ENCODE measurements around the gene PCED1B. TPM values are rescaled to one million over a fixed set of nuclear protein-coding genes. Genes with fewer than 3 reads are reported as not detected.
A peak's percentile ranks its signal among the peaks of the same experiment; 100 is the strongest.

PCED1B gene
- total RNA-seq, 1 experiment from 2014 or later: 6.6 TPM

DNA sequence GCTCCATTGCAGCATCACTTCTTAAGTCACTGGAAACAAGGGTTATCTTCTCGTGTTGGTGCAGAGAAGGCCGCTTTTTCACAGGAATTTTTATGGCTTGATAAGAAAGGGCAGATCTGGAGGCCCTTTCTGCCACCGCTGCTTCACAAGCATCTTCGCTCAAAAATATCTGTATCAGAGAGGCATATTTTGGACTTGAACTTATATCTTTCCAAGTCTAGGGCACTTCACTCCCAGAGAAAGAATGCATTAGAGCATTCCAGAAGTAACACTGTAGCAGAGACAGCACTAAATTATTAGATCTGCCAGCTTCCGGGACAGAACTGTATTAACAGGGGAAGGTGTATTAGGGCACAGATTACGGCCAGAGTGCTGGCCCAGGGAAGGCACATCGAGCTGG, 152.0 kb downstream of the PCED1B start (continued):
- TF ChIP-seq, protein P1, sequence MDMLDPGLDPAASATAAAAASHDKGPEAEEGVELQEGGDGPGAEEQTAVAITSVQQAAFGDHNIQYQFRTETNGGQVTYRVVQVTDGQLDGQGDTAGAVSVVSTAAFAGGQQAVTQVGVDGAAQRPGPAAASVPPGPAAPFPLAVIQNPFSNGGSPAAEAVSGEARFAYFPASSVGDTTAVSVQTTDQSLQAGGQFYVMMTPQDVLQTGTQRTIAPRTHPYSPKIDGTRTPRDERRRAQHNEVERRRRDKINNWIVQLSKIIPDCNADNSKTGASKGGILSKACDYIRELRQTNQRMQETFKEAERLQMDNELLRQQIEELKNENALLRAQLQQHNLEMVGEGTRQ (CRISPR knock-in tag; IDR thresholded peaks at IDR 0.05): no peak
- no peak for TF ChIP-seq SP1 (CRISPR knock-in tag; conservative IDR thresholded peaks at IDR 0.05)

GRCh38 chr12:47234576-47235141, 155.2 kb downstream of the PCED1B start:
- Mint-ChIP-seq H3K4me1 (peaks cover 38% of the 10 kb centered on the region), H3K4me3 (no peak overlapping the region), H3K9me3 (no peaks in the 10 kb centered on the region), H3K27me3 (ENCODE audit: low read depth) (peaks cover 3% of the 10 kb centered on the region; the same call in 1 of the 2 replicates), H3K27ac (no peak overlapping the region), H3K36me3 (peaks cover 13% of the 10 kb centered on the region)
- DNase-seq (ENCODE audit: low spot score): peak; percentile 55
- TF ChIP-seq, protein P2, sequence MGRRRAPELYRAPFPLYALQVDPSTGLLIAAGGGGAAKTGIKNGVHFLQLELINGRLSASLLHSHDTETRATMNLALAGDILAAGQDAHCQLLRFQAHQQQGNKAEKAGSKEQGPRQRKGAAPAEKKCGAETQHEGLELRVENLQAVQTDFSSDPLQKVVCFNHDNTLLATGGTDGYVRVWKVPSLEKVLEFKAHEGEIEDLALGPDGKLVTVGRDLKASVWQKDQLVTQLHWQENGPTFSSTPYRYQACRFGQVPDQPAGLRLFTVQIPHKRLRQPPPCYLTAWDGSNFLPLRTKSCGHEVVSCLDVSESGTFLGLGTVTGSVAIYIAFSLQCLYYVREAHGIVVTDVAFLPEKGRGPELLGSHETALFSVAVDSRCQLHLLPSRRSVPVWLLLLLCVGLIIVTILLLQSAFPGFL (CRISPR knock-in tag; IDR thresholded peaks at IDR 0.05; ENCODE audit: borderline replicate concordance): no peak
- TF ChIP-seq ZNF219 (CRISPR knock-in tag; IDR thresholded peaks at IDR 0.05; ENCODE audit: borderline replicate concordance) (no peak), TEAD4 (CRISPR knock-in tag; IDR thresholded peaks at IDR 0.05) (no peak), ZNF396 (CRISPR knock-in tag; IDR thresholded peaks at IDR 0.05; ENCODE audit: borderline replicate concordance) (no peak)
- TF ChIP-seq, protein P3, sequence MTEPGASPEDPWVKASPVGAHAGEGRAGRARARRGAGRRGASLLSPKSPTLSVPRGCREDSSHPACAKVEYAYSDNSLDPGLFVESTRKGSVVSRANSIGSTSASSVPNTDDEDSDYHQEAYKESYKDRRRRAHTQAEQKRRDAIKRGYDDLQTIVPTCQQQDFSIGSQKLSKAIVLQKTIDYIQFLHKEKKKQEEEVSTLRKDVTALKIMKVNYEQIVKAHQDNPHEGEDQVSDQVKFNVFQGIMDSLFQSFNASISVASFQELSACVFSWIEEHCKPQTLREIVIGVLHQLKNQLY (CRISPR knock-in tag; IDR thresholded peaks at IDR 0.05): no peak
- CTCF ChIA-PET: no interaction called here
- peak; percentile 94 for ATAC-seq
- POLR2A ChIA-PET: no interaction called here

DNA sequence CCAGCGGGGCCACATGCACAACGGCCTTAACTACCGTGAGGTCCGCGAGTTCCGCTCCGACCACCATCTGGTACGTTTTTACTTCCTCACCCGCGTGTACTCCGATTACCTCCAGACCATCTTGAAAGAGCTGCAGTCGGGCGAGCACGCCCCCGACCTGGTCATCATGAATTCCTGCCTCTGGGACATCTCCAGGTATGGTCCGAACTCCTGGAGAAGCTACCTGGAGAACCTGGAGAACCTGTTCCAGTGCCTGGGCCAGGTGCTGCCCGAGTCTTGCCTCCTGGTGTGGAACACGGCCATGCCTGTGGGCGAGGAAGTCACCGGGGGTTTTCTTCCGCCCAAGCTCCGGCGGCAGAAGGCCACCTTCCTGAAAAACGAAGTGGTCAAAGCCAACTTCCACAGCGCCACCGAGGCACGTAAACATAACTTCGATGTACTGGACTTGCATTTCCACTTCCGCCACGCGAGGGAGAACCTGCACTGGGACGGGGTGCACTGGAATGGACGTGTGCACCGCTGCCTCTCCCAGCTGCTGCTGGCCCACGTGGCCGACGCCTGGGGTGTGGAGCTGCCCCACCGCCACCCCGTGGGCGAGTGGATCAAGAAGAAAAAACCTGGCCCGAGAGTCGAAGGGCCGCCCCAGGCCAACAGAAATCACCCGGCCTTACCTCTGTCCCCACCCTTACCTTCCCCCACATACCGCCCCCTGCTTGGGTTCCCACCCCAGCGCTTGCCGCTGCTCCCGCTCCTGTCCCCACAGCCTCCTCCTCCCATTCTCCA, 156.0 kb downstream of the PCED1B start:
- POLR2A ChIA-PET: no interaction called here

GRCh38 chr12:47236109-47236714, 156.8 kb downstream of the PCED1B start:
- Mint-ChIP-seq H3K27ac (no peak overlapping the region), H3K27me3 (ENCODE audit: low read depth) (no peaks in the 10 kb centered on the region), H3K4me1 (peaks cover 38% of the 10 kb centered on the region), H3K4me3 (no peak overlapping the region), H3K9me3 (no peaks in the 10 kb centered on the region), H3K36me3 (peaks cover 13% of the 10 kb centered on the region)
- ATAC-seq (no peak), DNase-seq (ENCODE audit: low spot score) (no peak)
- ChIA-PET CTCF (no interaction called here), POLR2A (no interaction called here)
- TF ChIP-seq, protein P1 (CRISPR knock-in tag; IDR thresholded peaks at IDR 0.05): no peak
- TF ChIP-seq CREB1 (CRISPR knock-in tag; IDR thresholded peaks at IDR 0.05) (no peak), STAT6 (CRISPR knock-in tag; conservative IDR thresholded peaks at IDR 0.05; ENCODE audit: low read depth) (no peak), RELA (CRISPR knock-in tag; IDR thresholded peaks at IDR 0.05; ENCODE audit: borderline replicate concordance) (no peak), ESRRA (CRISPR knock-in tag; IDR thresholded peaks at IDR 0.05; ENCODE audit: borderline replicate concordance) (no peak), SMAD4 (CRISPR knock-in tag; IDR thresholded peaks at IDR 0.05) (no peak)

More for the DNA sequence above, 156.0 kb downstream of the PCED1B start:
- CTCF ChIA-PET: no interaction called here
- ATAC-seq (no peak), DNase-seq (ENCODE audit: low spot score) (no peak)
- TF ChIP-seq, protein P1 (CRISPR knock-in tag; IDR thresholded peaks at IDR 0.05): no peak
- TF ChIP-seq ZNF121 (CRISPR knock-in tag; IDR thresholded peaks at IDR 0.05): no peak
- TF ChIP-seq, protein P4, sequence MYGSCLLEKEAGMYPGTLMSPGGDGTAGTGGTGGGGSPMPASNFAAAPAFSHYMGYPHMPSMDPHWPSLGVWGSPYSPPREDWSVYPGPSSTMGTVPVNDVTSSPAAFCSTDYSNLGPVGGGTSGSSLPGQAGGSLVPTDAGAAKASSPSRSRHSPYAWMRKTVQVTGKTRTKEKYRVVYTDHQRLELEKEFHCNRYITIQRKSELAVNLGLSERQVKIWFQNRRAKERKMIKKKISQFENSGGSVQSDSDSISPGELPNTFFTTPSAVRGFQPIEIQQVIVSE (CRISPR knock-in tag; IDR thresholded peaks at IDR 0.05; ENCODE audit: borderline replicate concordance): no peak
- TF ChIP-seq NFATC4 (CRISPR knock-in tag; IDR thresholded peaks at IDR 0.05): no peak
- no peak for TF ChIP-seq MXD4 (CRISPR knock-in tag; IDR thresholded peaks at IDR 0.05; ENCODE audit: borderline replicate concordance)
- TF ChIP-seq ATF3 (CRISPR knock-in tag; conservative IDR thresholded peaks at IDR 0.05): no peak
- no peaks in the 10 kb centered on the region for H3K9me3 Mint-ChIP-seq
- no peaks in the 10 kb centered on the region for H3K27me3 Mint-ChIP-seq (ENCODE audit: low read depth)
- H3K36me3 Mint-ChIP-seq: peaks cover 13% of the 10 kb centered on the region
- peaks cover 38% of the 10 kb centered on the region for H3K4me1 Mint-ChIP-seq
- no peak overlapping the region for H3K4me3 Mint-ChIP-seq
- H3K27ac Mint-ChIP-seq: no peak overlapping the region

Measured in WTC11 (cell line).